ENCODE measurements around the gene PDE4D. TPM values are rescaled to one million over a fixed set of nuclear protein-coding genes. Genes with fewer than 3 reads are reported as not detected.

Gene PDE4D
- total RNA-seq, 1 experiment from 2014 or later: 11.6 TPM

DNA sequence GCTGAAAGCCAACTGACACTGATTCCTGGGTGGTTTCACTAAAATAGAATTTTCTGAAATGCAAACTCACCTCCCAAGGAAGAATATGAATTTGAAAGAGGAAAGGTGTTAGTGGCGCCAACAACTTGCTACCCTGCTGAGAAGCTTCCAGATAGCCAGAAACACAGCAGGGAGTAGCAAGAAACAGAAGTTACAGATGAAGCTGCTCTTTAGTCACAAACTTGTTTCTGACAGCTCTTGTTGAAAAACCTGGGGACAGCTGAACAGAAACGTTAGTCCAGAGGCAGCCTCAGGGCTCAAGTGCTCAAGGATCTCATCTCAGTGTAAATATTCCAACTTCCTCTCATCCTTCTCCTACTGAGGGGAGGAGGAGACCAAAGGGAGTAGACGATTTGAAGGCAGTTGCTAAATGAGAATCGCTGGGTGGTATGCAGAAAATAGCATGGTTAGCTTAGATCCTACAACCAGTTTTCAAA lies 184.1 kb downstream of the PDE4D start:
- BruUV-seq (replicated peaks): no TSS peak
- intact Hi-C loops (cut with micrococcal nuclease; ENCODE audit: unreplicated experiment): no loop called here
- Mint-ChIP-seq H3K4me3 (ENCODE audit: low read depth, unreplicated experiment) (no peak overlapping the region), H3K27me3 (ENCODE audit: unreplicated experiment) (no peaks in the 10 kb centered on the region), H3K4me1 (ENCODE audit: low read depth, unreplicated experiment) (peaks cover 8% of the 10 kb centered on the region), H3K9me3 (ENCODE audit: low read depth, unreplicated experiment) (peaks cover 2% of the 10 kb centered on the region), H3K27ac (ENCODE audit: unreplicated experiment) (no peak overlapping the region), H3K36me3 (ENCODE audit: insufficient read depth, unreplicated experiment) (no peaks in the 10 kb centered on the region)
- TF ChIP-seq, protein P1, sequence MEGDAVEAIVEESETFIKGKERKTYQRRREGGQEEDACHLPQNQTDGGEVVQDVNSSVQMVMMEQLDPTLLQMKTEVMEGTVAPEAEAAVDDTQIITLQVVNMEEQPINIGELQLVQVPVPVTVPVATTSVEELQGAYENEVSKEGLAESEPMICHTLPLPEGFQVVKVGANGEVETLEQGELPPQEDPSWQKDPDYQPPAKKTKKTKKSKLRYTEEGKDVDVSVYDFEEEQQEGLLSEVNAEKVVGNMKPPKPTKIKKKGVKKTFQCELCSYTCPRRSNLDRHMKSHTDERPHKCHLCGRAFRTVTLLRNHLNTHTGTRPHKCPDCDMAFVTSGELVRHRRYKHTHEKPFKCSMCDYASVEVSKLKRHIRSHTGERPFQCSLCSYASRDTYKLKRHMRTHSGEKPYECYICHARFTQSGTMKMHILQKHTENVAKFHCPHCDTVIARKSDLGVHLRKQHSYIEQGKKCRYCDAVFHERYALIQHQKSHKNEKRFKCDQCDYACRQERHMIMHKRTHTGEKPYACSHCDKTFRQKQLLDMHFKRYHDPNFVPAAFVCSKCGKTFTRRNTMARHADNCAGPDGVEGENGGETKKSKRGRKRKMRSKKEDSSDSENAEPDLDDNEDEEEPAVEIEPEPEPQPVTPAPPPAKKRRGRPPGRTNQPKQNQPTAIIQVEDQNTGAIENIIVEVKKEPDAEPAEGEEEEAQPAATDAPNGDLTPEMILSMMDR (IDR thresholded peaks at IDR 0.05; ENCODE audit: unreplicated experiment): no peak
- CTCF ChIA-PET: interaction anchor here (0.7 kb wide), 1 partner anchor 205 kb away, joined by 4 read pairs; no protein-coding TSS in a partner anchor
- no peak for DNase-seq

DNA sequence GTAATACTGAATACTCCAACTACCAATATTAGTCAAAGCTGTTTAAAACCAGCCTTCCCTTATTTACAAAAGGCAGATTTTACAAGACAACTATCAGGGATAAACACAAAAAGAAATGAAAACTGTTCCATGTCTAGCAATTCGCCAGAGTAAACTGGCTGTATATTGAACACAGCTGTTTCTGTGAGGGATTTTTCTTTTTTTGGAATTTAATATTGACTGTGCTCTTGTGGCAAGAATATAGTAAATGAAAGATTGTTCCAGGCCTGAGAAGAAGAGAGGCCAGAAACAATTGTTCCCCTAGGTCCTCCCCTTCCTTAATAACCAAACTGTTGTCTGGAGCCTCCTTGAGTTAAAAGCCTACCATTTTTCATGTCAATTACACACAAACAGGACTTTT lies 188.6 kb downstream of the PDE4D start:
- TF ChIP-seq, protein P1 (IDR thresholded peaks at IDR 0.05; ENCODE audit: unreplicated experiment): no peak
- no peaks in the 10 kb centered on the region for H3K9me3 Mint-ChIP-seq (ENCODE audit: low read depth, unreplicated experiment)
- H3K27ac Mint-ChIP-seq (ENCODE audit: unreplicated experiment): no peak overlapping the region
- H3K36me3 Mint-ChIP-seq (ENCODE audit: insufficient read depth, unreplicated experiment): no peaks in the 10 kb centered on the region
- no peak for DNase-seq
- intact Hi-C loops (cut with micrococcal nuclease; ENCODE audit: unreplicated experiment): no loop called here
- H3K4me1 Mint-ChIP-seq (ENCODE audit: low read depth, unreplicated experiment): peaks cover 13% of the 10 kb centered on the region
- H3K27me3 Mint-ChIP-seq (ENCODE audit: unreplicated experiment): no peaks in the 10 kb centered on the region
- H3K4me3 Mint-ChIP-seq (ENCODE audit: low read depth, unreplicated experiment): no peak overlapping the region
- BruUV-seq (replicated peaks): no TSS peak
- CTCF ChIA-PET: no interaction called here

DNA sequence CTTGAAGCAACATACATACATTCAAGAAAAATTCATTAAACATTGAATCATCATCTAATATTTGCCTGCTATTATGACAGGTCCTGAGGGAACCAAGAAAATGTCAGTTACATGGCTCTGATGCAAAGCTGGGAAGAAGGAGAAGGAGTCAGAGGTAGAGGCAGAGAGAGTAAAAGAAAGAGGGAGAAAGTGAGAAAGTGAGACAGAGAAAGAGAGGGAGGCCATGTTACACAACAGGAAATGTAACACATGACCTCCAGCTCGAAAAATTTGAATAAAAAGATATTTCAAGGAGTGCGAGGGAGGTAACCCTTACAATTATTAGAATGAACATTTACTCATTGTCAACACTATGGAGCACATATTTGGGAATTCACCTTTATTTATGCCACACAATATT lies 189.7 kb downstream of the PDE4D start:
- no peak overlapping the region for H3K27ac Mint-ChIP-seq (ENCODE audit: unreplicated experiment)
- peaks cover 9% of the 10 kb centered on the region for H3K4me1 Mint-ChIP-seq (ENCODE audit: low read depth, unreplicated experiment)
- CTCF ChIA-PET: no interaction called here
- DNase-seq: no peak
- H3K9me3 Mint-ChIP-seq (ENCODE audit: low read depth, unreplicated experiment): no peaks in the 10 kb centered on the region
- no peak overlapping the region for H3K4me3 Mint-ChIP-seq (ENCODE audit: low read depth, unreplicated experiment)
- TF ChIP-seq, protein P1 (IDR thresholded peaks at IDR 0.05; ENCODE audit: unreplicated experiment): no peak
- H3K27me3 Mint-ChIP-seq (ENCODE audit: unreplicated experiment): no peaks in the 10 kb centered on the region
- intact Hi-C loops (cut with micrococcal nuclease; ENCODE audit: unreplicated experiment): no loop called here
- no peaks in the 10 kb centered on the region for H3K36me3 Mint-ChIP-seq (ENCODE audit: insufficient read depth, unreplicated experiment)
- BruUV-seq (replicated peaks): no TSS peak

GRCh38 chr5:59698207-59699178 lies 195.0 kb downstream of the PDE4D start:
- no peak for DNase-seq
- no peaks in the 10 kb centered on the region for H3K27me3 Mint-ChIP-seq (ENCODE audit: unreplicated experiment)
- H3K4me1 Mint-ChIP-seq (ENCODE audit: low read depth, unreplicated experiment): peaks cover 2% of the 10 kb centered on the region
- H3K27ac Mint-ChIP-seq (ENCODE audit: unreplicated experiment): no peak overlapping the region
- H3K9me3 Mint-ChIP-seq (ENCODE audit: low read depth, unreplicated experiment): peaks cover 2% of the 10 kb centered on the region
- CTCF ChIA-PET: interaction anchor here (1.1 kb wide), 1 partner anchor 10 kb away, joined by 5 read pairs; no protein-coding TSS in a partner anchor
- H3K36me3 Mint-ChIP-seq (ENCODE audit: insufficient read depth, unreplicated experiment): peaks cover 4% of the 10 kb centered on the region
- H3K4me3 Mint-ChIP-seq (ENCODE audit: low read depth, unreplicated experiment): no peak overlapping the region
- BruUV-seq (replicated peaks): no TSS peak
- TF ChIP-seq, protein P1 (IDR thresholded peaks at IDR 0.05; ENCODE audit: unreplicated experiment): no peak
- intact Hi-C loops (cut with micrococcal nuclease; ENCODE audit: unreplicated experiment): no loop called here

Measured in Calu3 (cell line).